ENCODE measurements around the gene SIGLEC8. TPM values are rescaled to one million over a fixed set of nuclear protein-coding genes. Genes with fewer than 3 reads are reported as not detected.
A peak's percentile ranks its signal among the peaks of the same experiment; 100 is the strongest.

The SIGLEC8 gene
- total and polyA plus RNA-seq, 9 of the 15 experiments (the other 6 are each of a cell fraction or from before 2014, with no cell fraction given): 0.04 to 0.65 (median 0.39) TPM

- TF ChIP-seq PATZ1 (CRISPR knock-in tag; IDR thresholded peaks at IDR 0.05; ENCODE audit: borderline replicate concordance): no peak
- no peak for TF ChIP-seq ZNF311 (CRISPR knock-in tag; IDR thresholded peaks at IDR 0.05)
- no peak for TF ChIP-seq ESRRB (CRISPR knock-in tag; IDR thresholded peaks at IDR 0.05; ENCODE audit: borderline replicate concordance)
- TF ChIP-seq PHB2 (IDR thresholded peaks at IDR 0.05; ENCODE audit: low read depth): no peak
- TF ChIP-seq KDM4B (IDR thresholded peaks at IDR 0.05; ENCODE audit: borderline replicate concordance in 2 of 2, low read depth in 1 of 2): 0 out of 4 replicates have a peak, but pooled peaks of 1 of the 2 experiments have one; percentile 19
- TF ChIP-seq HMG20B (CRISPR knock-in tag; IDR thresholded peaks at IDR 0.05): no peak
- peak; percentile 85 for TF ChIP-seq MAFK (IDR thresholded peaks at IDR 0.05; ENCODE audit: low read length)
- TF ChIP-seq BACH1 (tag; IDR thresholded peaks at IDR 0.05): peak; percentile 87
- peak; percentile 93 for TF ChIP-seq NFE2 (IDR thresholded peaks at IDR 0.05; ENCODE audit: low read depth)
- TF ChIP-seq ZNF586 (CRISPR knock-in tag; conservative IDR thresholded peaks at IDR 0.05): no peak
- TF ChIP-seq TCF7L2 (IDR thresholded peaks at IDR 0.05; ENCODE audit: low read depth, low read length): no peak
- TF ChIP-seq ZNF354B (CRISPR knock-in tag; IDR thresholded peaks at IDR 0.05): no peak
- TF ChIP-seq SIX5 (IDR thresholded peaks at IDR 0.05; ENCODE audit: borderline replicate concordance in 1 of 2, insufficient read depth in 1 of 2, low read depth in 1 of 2, low read length in 2 of 2): no peak
- 0 out of 2 replicates have a peak, but pooled peaks have one; percentile 43 for TF ChIP-seq POLR2A (conservative IDR thresholded peaks at IDR 0.05)
- TF ChIP-seq EP300 (IDR thresholded peaks at IDR 0.05; ENCODE audit: low read length): peak; percentile 36
- TF ChIP-seq ELK1 (CRISPR knock-in tag; IDR thresholded peaks at IDR 0.05): no peak
- TF ChIP-seq RBFOX2 (IDR thresholded peaks at IDR 0.05; ENCODE audit: low read depth, low read length): peak; percentile 29; the same call in 1 of the 2 replicates
- no peak for TF ChIP-seq ARNT (IDR thresholded peaks at IDR 0.05)
- TF ChIP-seq NBN (IDR thresholded peaks at IDR 0.05; ENCODE audit: low read depth): peak; percentile 34; the same call in 1 of the 2 replicates
- no peak for TF ChIP-seq TFE3 (CRISPR knock-in tag; IDR thresholded peaks at IDR 0.05)
- TF ChIP-seq FOXJ3 (CRISPR knock-in tag; IDR thresholded peaks at IDR 0.05): no peak
- TF ChIP-seq C11orf30 (IDR thresholded peaks at IDR 0.05; ENCODE audit: low read depth): peak; percentile 96
- TF ChIP-seq BHLHE40 (IDR thresholded peaks at IDR 0.05; ENCODE audit: low read length): peak; percentile 68
- TF ChIP-seq TAF15 (IDR thresholded peaks at IDR 0.05; ENCODE audit: low read depth, low read length): no peak
- no peak for TF ChIP-seq SNRNP70 (optimal IDR thresholded peaks at IDR 0.05; ENCODE audit: low read depth, low read length)
- TF ChIP-seq ZNF766 (CRISPR knock-in tag; conservative IDR thresholded peaks at IDR 0.05): peak; percentile 48; the same call in 1 of the 2 replicates
- peak; percentile 21 for TF ChIP-seq CHD1 (IDR thresholded peaks at IDR 0.05; ENCODE audit: low read length)
- TF ChIP-seq TAF9B (IDR thresholded peaks at IDR 0.05; ENCODE audit: partially characterized antibody): peak; percentile 44
Measured at GRCh38 chr19:51440846-51441409, 17.3 kb downstream of the SIGLEC8 start (continued).

Measured in K562 (cell line).